Natural killer cell (primary cell): ENCODE results near the gene VPREB1. TPM values are rescaled to one million over a fixed set of nuclear protein-coding genes. Genes with fewer than 3 reads are reported as not detected.
"Not testable (repeated sequence)": the region's sequence is repeated elsewhere in the genome, so short reads cannot be mapped to it uniquely, and the experiment has no call there.

Experiments used
- ATAC-seq, 3 donors: fragments of 150-1000 bp in 2 of 3; fragments of 200-7000 bp in 1 of 3; cut with Tn5 transposase; 1 replicate in 1 of 3; 2 replicates in 2 of 3; pipeline ENCODE4 v1.10.0; 2021; ENCODE audit warnings: mild to moderate bottlenecking in 2 of 3, moderate library complexity in 2 of 3
- DNase-seq, 2 donors: peaks; one replicate each; pipeline versions ENCODE4 v3.0.0 to v3.0.0-alpha.2; 2013 to 2021; ENCODE audit warnings: mixed read lengths in 1 of 2
- H3K27ac ChIP-seq: one replicate; pipeline ENCODE4 v1.5.1; 2013; ENCODE audit warnings: mild to moderate bottlenecking, low read length
- H3K27me3 ChIP-seq: one replicate; pipeline ENCODE4 v1.6.1; 2013; ENCODE audit warnings: low read length; ENCODE audit not compliant: control insufficient read depth, insufficient read depth
- H3K36me3 ChIP-seq: one replicate; pipeline ENCODE4 v1.6.1; 2013; ENCODE audit warnings: low read length; ENCODE audit not compliant: control insufficient read depth, insufficient read depth
- H3K4me1 ChIP-seq: one replicate; pipeline ENCODE4 v1.6.1; 2013; ENCODE audit warnings: low read length; ENCODE audit not compliant: control insufficient read depth, insufficient read depth
- H3K4me3 ChIP-seq: one replicate; pipeline ENCODE4 v1.5.1; 2013; ENCODE audit warnings: low read length
- H3K9me3 ChIP-seq: one replicate; pipeline ENCODE4 v1.6.1; 2013; ENCODE audit warnings: low read length; ENCODE audit not compliant: control insufficient read depth, insufficient read depth
- H3K27ac Mint-ChIP-seq, 2 donors: one replicate each; pipeline ENCODE4 v1.8.0; 2022; ENCODE audit warnings: mild to moderate bottlenecking in 2 of 2, mixed read lengths in 2 of 2, moderate library complexity in 1 of 2
- H3K27me3 Mint-ChIP-seq, 2 donors: one replicate each; pipeline ENCODE4 v1.8.0; 2022; ENCODE audit warnings: low read depth in 2 of 2, mixed read lengths in 2 of 2
- H3K36me3 Mint-ChIP-seq: one replicate; pipeline ENCODE4 v1.8.0; 2022; ENCODE audit warnings: mixed read lengths
- H3K4me1 Mint-ChIP-seq, 2 donors: one replicate each; pipeline ENCODE4 v1.8.0; 2022; ENCODE audit warnings: mixed read lengths in 2 of 2
- H3K4me3 Mint-ChIP-seq: one replicate; pipeline ENCODE4 v1.8.0; 2022; ENCODE audit warnings: mild to moderate bottlenecking, moderate library complexity, mixed read lengths
- H3K9me3 Mint-ChIP-seq, 2 donors: one replicate each; pipeline ENCODE4 v1.8.0; 2022; ENCODE audit warnings: mixed read lengths in 2 of 2
- WGBS: methylation state at CpG from one replicate; pipeline ENCODE4 v1.1.7; 2013; ENCODE audit warnings: missing lambda C conversion rate; ENCODE audit not compliant: insufficient coverage; 5-methylcytosine and 5-hydroxymethylcytosine counted together
- intact Hi-C: fragments of 100-400 bp; cut with micrococcal nuclease; formaldehyde crosslinking; loops from one replicate; pipeline ENCODE4 v1.14.2; 2022
- total RNA-seq, 4 donors: library from RNA; stranded (reverse); fragments of 120-200 nt in 1 of 4; gene quantifications; one replicate each; pipeline versions ENCODE4 v1.2.3 to v1.2.4, GENCODE V29; 2013 to 2022
- TF ChIP-seq, protein P1 (sequence below): fragments of 200-600 bp; IDR thresholded peaks from one replicate; pipeline ENCODE4 v1.8.0; 2022; ENCODE audit warnings: antibody characterized with exemption

The VPREB1 gene
- total RNA-seq, 3 donors from 2014 or later (not counting 1 experiment from before 2014, with no cell fraction given), result not detected

DNA sequence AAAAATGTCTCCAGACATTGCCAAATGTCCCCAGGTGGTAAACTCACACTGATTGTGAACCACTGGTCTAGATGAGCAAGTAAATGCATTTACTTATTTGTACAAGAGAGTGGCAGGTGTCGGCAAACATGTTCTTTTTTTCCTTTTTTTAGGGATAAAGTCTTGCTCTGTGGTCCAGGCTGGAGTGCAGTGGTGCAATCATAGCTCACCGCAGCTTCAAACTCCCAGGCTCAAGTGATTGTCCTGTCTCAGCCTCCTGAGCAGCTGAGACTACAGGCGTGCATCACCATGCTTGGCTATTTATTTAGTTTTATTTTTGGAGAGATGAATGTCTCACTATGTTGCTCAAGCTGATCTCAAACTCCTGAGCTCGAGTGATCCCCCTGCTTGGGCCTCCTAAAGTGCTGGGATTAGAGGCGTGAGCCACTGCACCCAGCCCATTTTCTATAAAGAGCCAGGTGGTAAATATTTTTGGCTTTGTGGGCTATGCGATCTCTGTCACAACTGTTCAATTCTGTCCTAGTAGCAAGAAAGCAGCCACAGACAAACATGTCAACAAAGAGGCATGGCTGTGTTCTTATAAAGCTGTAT is 1.4 kb downstream of the VPREB1 start:
- TF ChIP-seq, protein P1, sequence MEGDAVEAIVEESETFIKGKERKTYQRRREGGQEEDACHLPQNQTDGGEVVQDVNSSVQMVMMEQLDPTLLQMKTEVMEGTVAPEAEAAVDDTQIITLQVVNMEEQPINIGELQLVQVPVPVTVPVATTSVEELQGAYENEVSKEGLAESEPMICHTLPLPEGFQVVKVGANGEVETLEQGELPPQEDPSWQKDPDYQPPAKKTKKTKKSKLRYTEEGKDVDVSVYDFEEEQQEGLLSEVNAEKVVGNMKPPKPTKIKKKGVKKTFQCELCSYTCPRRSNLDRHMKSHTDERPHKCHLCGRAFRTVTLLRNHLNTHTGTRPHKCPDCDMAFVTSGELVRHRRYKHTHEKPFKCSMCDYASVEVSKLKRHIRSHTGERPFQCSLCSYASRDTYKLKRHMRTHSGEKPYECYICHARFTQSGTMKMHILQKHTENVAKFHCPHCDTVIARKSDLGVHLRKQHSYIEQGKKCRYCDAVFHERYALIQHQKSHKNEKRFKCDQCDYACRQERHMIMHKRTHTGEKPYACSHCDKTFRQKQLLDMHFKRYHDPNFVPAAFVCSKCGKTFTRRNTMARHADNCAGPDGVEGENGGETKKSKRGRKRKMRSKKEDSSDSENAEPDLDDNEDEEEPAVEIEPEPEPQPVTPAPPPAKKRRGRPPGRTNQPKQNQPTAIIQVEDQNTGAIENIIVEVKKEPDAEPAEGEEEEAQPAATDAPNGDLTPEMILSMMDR, result no peak
- H3K27me3 Mint-ChIP-seq, result peaks cover 0 to 2% of the 10 kb centered on the region in 2 donors
- H3K27ac Mint-ChIP-seq, result no peak overlapping the region
- 61% methylated on average over 6 of the region's 6 CpGs for WGBS
- Histone ChIP-seq H3K27ac (no peak overlapping the region), H3K4me3 (no peak overlapping the region), H3K9me3 (no peaks in the 10 kb centered on the region), H3K4me1 (peaks cover 43% of the 10 kb centered on the region), H3K36me3 (no peaks in the 10 kb centered on the region), H3K27me3 (no peaks in the 10 kb centered on the region)
- DNase-seq, result no peak
- H3K4me1 Mint-ChIP-seq, result peaks cover 0 to 13% of the 10 kb centered on the region in 2 donors
- ATAC-seq, result no peak
- H3K4me3 Mint-ChIP-seq, result no peak overlapping the region
- H3K9me3 Mint-ChIP-seq, result no peaks in the 10 kb centered on the region
- intact Hi-C loops, result no loop called here
- H3K36me3 Mint-ChIP-seq, result no peaks in the 10 kb centered on the region

DNA sequence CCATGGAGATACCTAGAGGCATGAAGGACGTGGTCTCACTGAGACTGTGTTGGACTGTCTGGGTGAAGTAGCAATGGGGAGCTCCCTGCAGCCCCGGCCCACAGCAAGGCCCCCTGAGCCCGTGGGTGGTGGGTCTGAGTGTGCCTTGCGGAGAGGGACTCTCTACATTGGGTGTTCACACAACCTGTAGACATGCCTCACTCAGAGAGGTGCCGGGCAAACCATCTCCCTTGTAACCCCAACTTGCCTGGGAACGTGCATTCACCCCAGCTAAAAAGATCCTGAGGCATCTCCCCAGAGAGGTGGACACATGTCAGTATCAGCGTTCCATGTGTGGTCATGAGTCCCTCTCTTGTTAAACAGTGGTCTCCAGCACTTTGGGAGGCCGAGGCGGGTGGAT is 2.1 kb downstream of the VPREB1 start:
- Mint-ChIP-seq H3K27ac (no peak overlapping the region), H3K4me3 (no peak overlapping the region), H3K9me3 (no peaks in the 10 kb centered on the region), H3K36me3 (no peaks in the 10 kb centered on the region), H3K27me3 (peaks cover 0 to 2% of the 10 kb centered on the region in 2 donors), H3K4me1 (peaks cover 0 to 13% of the 10 kb centered on the region in 2 donors)
- no peak overlapping the region for H3K27ac ChIP-seq
- H3K27me3 ChIP-seq, result no peaks in the 10 kb centered on the region
- ATAC-seq (no peak), DNase-seq (no peak)
- intact Hi-C loops, result no loop called here
- peaks cover 43% of the 10 kb centered on the region for H3K4me1 ChIP-seq
- H3K36me3 ChIP-seq, result no peaks in the 10 kb centered on the region
- no peaks in the 10 kb centered on the region for H3K9me3 ChIP-seq
- H3K4me3 ChIP-seq, result no peak overlapping the region
- TF ChIP-seq, protein P1, result no peak
- WGBS, result 77% methylated on average over 9 of the region's 9 CpGs

DNA sequence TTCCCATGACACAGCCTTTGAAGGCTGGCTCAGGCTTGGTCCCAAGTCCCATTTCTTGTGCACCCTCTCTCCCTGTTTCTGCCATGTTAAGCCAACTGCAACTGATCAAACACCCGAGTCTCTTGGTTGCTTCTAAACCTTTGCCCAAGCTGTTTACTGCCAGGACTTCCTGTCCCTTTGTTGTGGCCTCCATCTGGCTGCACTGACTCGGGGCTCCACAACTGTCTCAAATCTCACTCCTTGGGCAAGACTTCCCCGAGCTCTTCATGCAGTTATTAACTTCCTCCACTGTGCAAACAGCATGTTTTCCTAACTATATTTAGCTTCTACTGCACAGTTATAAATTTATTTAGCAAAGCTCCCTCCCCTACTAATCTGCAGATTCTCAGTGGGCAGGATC is 4.3 kb downstream of the VPREB1 start:
- no peaks in the 10 kb centered on the region for H3K9me3 Mint-ChIP-seq
- intact Hi-C loops, result no loop called here
- H3K4me1 ChIP-seq, result peaks cover 30% of the 10 kb centered on the region
- no peaks in the 10 kb centered on the region for H3K9me3 ChIP-seq
- H3K27me3 Mint-ChIP-seq, result no peaks in the 10 kb centered on the region
- peak in 1 of 2 donors; percentile 37 for DNase-seq
- H3K4me1 Mint-ChIP-seq, result peaks cover 0 to 13% of the 10 kb centered on the region in 2 donors
- WGBS, result 0% methylated on average over 3 of the region's 3 CpGs
- TF ChIP-seq, protein P1, result no peak
- no peaks in the 10 kb centered on the region for H3K36me3 ChIP-seq
- H3K27ac ChIP-seq, result no peak overlapping the region
- no peak overlapping the region for H3K4me3 Mint-ChIP-seq
- peak in 1 of 3 donors; percentile 32 for ATAC-seq
- H3K27me3 ChIP-seq, result no peaks in the 10 kb centered on the region
- no peaks in the 10 kb centered on the region for H3K36me3 Mint-ChIP-seq
- H3K27ac Mint-ChIP-seq, result no peak overlapping the region
- no peak overlapping the region for H3K4me3 ChIP-seq

DNA sequence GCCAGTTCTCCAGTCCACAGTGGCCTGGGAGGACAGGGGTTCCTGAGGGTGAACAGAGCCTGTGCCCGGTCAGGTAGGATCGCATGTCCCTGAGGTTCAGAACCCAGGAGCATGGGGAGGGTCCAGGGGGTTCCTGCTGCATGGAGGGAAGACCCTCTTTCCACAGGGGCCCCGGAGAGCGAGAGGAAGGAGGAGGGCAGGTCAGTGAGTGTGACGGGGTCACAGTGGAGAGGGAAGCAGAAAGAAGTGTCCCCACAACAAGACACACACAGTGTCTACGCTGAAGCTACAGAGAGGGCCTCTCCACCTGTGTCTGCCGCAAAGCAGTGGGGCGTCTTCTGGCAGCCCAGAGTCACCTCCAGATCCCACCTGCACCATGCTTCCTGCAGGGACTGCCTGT is 6.1 kb downstream of the VPREB1 start:
- ATAC-seq, H3K4me1 Mint-ChIP-seq, H3K27ac ChIP-seq, H3K9me3 ChIP-seq, H3K27ac Mint-ChIP-seq, intact Hi-C loops, H3K9me3 Mint-ChIP-seq, H3K4me3 ChIP-seq, H3K36me3 ChIP-seq, DNase-seq, H3K4me3 Mint-ChIP-seq, H3K27me3 ChIP-seq, H3K36me3 Mint-ChIP-seq, H3K27me3 Mint-ChIP-seq: not testable (repeated sequence)
- 87% methylated on average over 8 of the region's 8 CpGs for WGBS
- H3K4me1 ChIP-seq, result peaks cover 18% of the 10 kb centered on the region

DNA sequence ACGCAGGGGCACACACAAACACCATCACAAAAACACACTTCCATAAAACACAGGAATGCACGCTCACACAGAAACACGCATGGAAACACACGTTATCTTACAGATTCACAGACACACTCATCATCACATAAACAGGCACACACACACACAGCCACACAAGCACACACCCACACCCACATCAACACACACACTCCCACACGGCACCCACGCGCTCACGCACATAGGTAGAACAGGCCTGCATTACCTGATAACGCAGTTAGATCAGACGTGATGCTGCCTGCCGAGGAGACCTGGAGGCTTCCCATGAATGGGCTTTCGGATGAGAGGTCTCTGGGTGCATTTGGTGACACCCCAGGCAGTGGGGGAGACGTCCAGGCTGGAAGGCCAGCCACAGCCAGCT is 11.5 kb downstream of the VPREB1 start:
- H3K27ac Mint-ChIP-seq, H3K4me3 ChIP-seq, H3K4me3 Mint-ChIP-seq, H3K36me3 Mint-ChIP-seq, H3K4me1 Mint-ChIP-seq, ATAC-seq, H3K4me1 ChIP-seq, H3K9me3 Mint-ChIP-seq, DNase-seq, H3K9me3 ChIP-seq, H3K27ac ChIP-seq, H3K27me3 ChIP-seq, intact Hi-C loops, H3K27me3 Mint-ChIP-seq, H3K36me3 ChIP-seq: not testable (repeated sequence)
- 91% methylated on average over 13 of the region's 13 CpGs for WGBS

DNA sequence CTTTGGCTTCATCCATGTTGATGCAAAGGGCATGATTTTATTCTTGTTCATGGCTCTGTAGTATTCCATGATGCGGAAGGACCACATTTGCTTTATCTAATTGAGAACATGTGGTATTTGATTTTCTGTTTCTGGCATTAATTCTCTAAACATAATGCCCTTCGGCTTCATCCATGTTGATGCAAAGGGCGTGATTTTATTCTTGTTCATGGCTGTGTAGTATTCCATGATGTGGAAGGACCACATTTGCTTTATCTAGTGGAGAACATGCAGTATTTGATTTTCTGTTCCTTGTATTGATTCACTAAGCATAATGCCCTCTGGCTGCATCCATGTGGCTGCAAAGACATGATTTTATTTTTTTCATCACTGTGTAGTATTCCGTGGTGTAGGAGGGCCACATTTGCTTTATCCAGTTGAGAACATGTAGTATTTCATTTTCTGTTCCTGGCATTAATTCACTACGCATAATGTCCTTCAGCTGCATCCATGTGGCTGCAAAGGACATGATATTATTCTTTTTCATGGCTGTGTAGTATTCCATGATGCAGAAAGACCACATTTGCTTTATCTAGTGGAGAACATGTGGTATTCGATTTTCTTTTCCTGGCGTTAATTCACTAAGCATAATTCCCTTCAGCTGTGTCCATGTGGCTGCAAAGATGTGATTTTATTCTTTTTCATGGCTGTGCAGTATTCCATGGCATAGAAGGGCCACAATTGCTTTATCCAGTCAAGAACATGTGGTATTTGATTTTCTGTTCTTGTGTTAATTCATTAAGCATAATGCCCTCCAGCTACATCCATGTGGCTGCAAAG is 14.2 kb downstream of the VPREB1 start:
- H3K27ac ChIP-seq, ATAC-seq, H3K4me3 Mint-ChIP-seq, H3K4me1 Mint-ChIP-seq, intact Hi-C loops, DNase-seq, H3K9me3 Mint-ChIP-seq, H3K27me3 ChIP-seq, H3K4me1 ChIP-seq, H3K36me3 ChIP-seq, H3K27me3 Mint-ChIP-seq, H3K4me3 ChIP-seq, H3K27ac Mint-ChIP-seq, H3K36me3 Mint-ChIP-seq, H3K9me3 ChIP-seq: not testable (repeated sequence)
- WGBS, result 98% methylated on average over 4 of the region's 7 CpGs
